ENCODE data around the gene SPSB2. TPM values are rescaled to one million over a fixed set of nuclear protein-coding genes. Genes with fewer than 3 reads are reported as not detected.

Gene SPSB2
- total RNA-seq, 1 donor from 2014 or later: 11.5 TPM

DNA sequence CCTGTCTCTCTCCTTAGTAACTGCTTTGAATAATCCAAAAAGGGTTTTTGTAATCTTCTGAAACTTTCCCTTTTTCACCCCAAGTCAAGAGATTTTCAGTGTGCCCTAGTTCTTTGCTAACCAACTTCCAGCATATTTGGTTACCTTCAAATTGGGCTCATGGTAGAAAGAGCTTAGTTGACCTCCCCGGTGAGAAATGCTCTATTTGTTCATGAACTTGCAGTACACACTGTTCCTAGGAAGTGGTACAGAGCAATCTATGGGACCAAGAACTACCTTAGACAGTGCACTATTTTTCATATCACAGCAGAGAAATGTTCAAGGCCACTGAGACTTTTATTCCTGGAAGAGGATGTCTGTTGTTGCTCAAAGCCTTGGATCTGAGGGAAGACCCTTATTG, 19.5 kb downstream of the SPSB2 start:
- H3K4me3 Mint-ChIP-seq (ENCODE audit: unreplicated experiment): peak overlapping the region; percentile 97

GRCh38 chr12:6852651-6853354, 20.3 kb downstream of the SPSB2 start:
- peak overlapping the region; percentile 97 for H3K4me3 Mint-ChIP-seq (ENCODE audit: unreplicated experiment)
- H3K36me3 Mint-ChIP-seq (ENCODE audit: unreplicated experiment): peaks cover 14% of the 10 kb centered on the region
- peak overlapping the region; percentile 99 for H3K27ac Mint-ChIP-seq (ENCODE audit: unreplicated experiment)
- DNase-seq (ENCODE audit: extremely low spot score, unreplicated experiment): no peak
- no peaks in the 10 kb centered on the region for H3K9me3 Mint-ChIP-seq (ENCODE audit: unreplicated experiment)
- H3K4me1 Mint-ChIP-seq (ENCODE audit: unreplicated experiment): peaks cover 34% of the 10 kb centered on the region
- TF ChIP-seq, protein P1, sequence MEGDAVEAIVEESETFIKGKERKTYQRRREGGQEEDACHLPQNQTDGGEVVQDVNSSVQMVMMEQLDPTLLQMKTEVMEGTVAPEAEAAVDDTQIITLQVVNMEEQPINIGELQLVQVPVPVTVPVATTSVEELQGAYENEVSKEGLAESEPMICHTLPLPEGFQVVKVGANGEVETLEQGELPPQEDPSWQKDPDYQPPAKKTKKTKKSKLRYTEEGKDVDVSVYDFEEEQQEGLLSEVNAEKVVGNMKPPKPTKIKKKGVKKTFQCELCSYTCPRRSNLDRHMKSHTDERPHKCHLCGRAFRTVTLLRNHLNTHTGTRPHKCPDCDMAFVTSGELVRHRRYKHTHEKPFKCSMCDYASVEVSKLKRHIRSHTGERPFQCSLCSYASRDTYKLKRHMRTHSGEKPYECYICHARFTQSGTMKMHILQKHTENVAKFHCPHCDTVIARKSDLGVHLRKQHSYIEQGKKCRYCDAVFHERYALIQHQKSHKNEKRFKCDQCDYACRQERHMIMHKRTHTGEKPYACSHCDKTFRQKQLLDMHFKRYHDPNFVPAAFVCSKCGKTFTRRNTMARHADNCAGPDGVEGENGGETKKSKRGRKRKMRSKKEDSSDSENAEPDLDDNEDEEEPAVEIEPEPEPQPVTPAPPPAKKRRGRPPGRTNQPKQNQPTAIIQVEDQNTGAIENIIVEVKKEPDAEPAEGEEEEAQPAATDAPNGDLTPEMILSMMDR (IDR thresholded peaks at IDR 0.05): no peak
- H3K27me3 Mint-ChIP-seq (ENCODE audit: unreplicated experiment): no peaks in the 10 kb centered on the region

More for the DNA sequence above, 19.5 kb downstream of the SPSB2 start:
- H3K27me3 Mint-ChIP-seq (ENCODE audit: unreplicated experiment): no peaks in the 10 kb centered on the region
- peak overlapping the region; percentile 99 for H3K27ac Mint-ChIP-seq (ENCODE audit: unreplicated experiment)
- TF ChIP-seq, protein P1 (IDR thresholded peaks at IDR 0.05): no peak
- H3K4me1 Mint-ChIP-seq (ENCODE audit: unreplicated experiment): peaks cover 34% of the 10 kb centered on the region
- peaks cover 20% of the 10 kb centered on the region for H3K36me3 Mint-ChIP-seq (ENCODE audit: unreplicated experiment)
- no peak for DNase-seq (ENCODE audit: extremely low spot score, unreplicated experiment)
- no peaks in the 10 kb centered on the region for H3K9me3 Mint-ChIP-seq (ENCODE audit: unreplicated experiment)

- H3K27me3 Mint-ChIP-seq (ENCODE audit: unreplicated experiment): no peaks in the 10 kb centered on the region
- peaks cover 34% of the 10 kb centered on the region for H3K4me1 Mint-ChIP-seq (ENCODE audit: unreplicated experiment)
- peaks cover 13% of the 10 kb centered on the region for H3K36me3 Mint-ChIP-seq (ENCODE audit: unreplicated experiment)
- peak; percentile 99 for DNase-seq (ENCODE audit: extremely low spot score, unreplicated experiment)
- H3K4me3 Mint-ChIP-seq (ENCODE audit: unreplicated experiment): peak within 1 kb of the TSS; percentile 97
- no peaks in the 10 kb centered on the region for H3K9me3 Mint-ChIP-seq (ENCODE audit: unreplicated experiment)
- TF ChIP-seq, protein P1 (IDR thresholded peaks at IDR 0.05): no peak
- H3K27ac Mint-ChIP-seq (ENCODE audit: unreplicated experiment): peak within 1 kb of the TSS; percentile 99
Observed at GRCh38 chr12:6851921-6852650, 21.0 kb downstream of the SPSB2 start, which contains the start of gene USP5. USP5 (plus strand) TSS chr12:6852150; CDS start chr12:6852180, 30 bp downstream.

GRCh38 chr12:6851153-6851920, 21.8 kb downstream of the SPSB2 start, which contains the start of gene CDCA3:
CDCA3 (minus strand) TSS chr12:6851286; CDS start chr12:6850952, 334 bp downstream.
- peaks cover 17% of the 10 kb centered on the region for H3K36me3 Mint-ChIP-seq (ENCODE audit: unreplicated experiment)
- TF ChIP-seq, protein P1 (IDR thresholded peaks at IDR 0.05): no peak

More at GRCh38 chr12:6851153-6851920, 21.8 kb downstream of the SPSB2 start, which contains the start of gene CDCA3:
- H3K27me3 Mint-ChIP-seq (ENCODE audit: unreplicated experiment): no peaks in the 10 kb centered on the region
- H3K4me1 Mint-ChIP-seq (ENCODE audit: unreplicated experiment): peaks cover 34% of the 10 kb centered on the region
- no peaks in the 10 kb centered on the region for H3K9me3 Mint-ChIP-seq (ENCODE audit: unreplicated experiment)
- H3K27ac Mint-ChIP-seq (ENCODE audit: unreplicated experiment): peak within 1 kb of the TSS; percentile 99
- peak within 1 kb of the TSS; percentile 97 for H3K4me3 Mint-ChIP-seq (ENCODE audit: unreplicated experiment)
- peak; percentile 96 for DNase-seq (ENCODE audit: extremely low spot score, unreplicated experiment)

All from osteocyte (in vitro differentiated cells).